GM12892 (cell line): ENCODE measurements around the gene MRLN.

Source experiments
- POLR2A ChIP-seq: IDR thresholded peaks from 2 replicates; pipeline ENCODE4 v1.6.1; 2011; ENCODE audit warnings: low read depth, low read length, control low read depth
- POLR2AphosphoS5 ChIP-seq: IDR thresholded peaks from 2 replicates; pipeline ENCODE4 v1.6.1; 2011; ENCODE audit warnings: low read depth, low read length, control low read depth
- TAF1 ChIP-seq: IDR thresholded peaks from 2 replicates; pipeline ENCODE4 v1.6.1; 2011; ENCODE audit warnings: low read depth, mild to moderate bottlenecking, control low read depth, low read length, borderline replicate concordance

DNA sequence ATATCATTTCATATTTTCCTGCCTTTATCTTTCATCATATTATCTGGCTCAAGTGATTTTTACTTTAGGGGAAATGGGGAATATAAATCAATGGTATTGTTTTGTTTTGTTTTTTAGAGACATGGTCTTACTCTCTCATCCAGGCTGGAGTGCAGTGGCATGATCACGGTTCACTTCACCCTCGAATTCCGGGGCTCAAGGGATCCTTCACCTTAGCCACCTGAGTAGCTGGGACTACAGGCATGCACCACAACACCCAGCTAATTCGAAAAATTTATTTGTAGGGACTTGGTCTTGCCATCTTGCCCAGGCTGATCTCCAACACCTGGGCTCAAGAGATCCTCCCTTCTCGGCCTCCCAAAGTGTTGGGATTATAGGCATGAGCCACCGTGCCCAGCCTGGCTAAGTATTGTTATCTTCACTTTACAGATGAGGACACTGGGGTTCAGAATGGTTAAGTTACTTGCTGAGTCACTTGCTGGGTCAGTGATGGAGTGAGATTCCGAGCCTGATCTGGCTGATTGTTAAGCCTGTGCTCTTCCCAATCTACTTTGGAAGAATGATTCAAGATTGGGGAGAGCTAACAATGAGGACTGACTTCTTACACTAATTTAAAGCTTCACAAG lies 39.9 kb downstream of the MRLN start:
- no peak for TF ChIP-seq POLR2AphosphoS5
- no peak for TF ChIP-seq POLR2A
- no peak for TF ChIP-seq TAF1
